ENCODE measurements around the gene TRMT2A.
"Not testable (repeated sequence)": the region's sequence is repeated elsewhere in the genome, so short reads cannot be mapped to it uniquely, and the experiment has no call there.

Gene TRMT2A

DNA sequence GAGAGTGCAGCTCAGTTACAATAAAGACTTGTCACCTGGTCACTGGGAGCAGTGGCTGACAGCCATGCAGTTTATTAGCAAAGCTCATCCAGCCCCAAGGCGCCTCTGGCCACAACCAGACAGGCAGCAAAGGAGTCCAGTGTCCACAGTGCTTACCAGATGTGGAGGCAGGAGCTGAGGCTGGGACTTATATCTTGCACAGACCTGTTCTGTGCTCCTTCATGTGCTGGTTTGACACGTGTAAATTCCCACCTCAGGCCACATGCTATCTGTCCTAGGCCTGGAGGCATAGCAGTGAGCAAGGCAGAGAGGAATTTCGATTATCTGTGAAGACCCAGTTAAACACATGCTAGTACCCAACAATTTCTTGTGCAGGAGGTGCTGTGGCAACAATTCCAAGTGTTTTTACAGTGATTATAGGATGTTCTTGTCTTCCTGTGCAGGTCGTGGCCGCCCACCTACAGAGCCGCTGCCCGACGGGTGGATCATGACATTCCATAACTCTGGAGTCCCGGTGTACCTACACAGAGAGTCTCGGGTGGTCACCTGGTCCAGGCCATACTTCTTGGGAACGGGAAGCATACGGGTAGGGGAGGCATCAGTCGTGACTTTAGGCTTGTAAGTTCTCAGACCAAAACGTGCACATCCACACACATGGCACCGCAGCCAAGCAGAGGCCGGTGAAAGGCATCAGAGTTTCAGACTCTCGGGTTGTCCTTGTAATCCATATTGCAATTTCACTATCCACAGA, 27.6 kb downstream of the TRMT2A start:
- no peak for DNase-seq (ENCODE audit: extremely low read depth in 1 of 2, low read depth in 1 of 2)

DNA sequence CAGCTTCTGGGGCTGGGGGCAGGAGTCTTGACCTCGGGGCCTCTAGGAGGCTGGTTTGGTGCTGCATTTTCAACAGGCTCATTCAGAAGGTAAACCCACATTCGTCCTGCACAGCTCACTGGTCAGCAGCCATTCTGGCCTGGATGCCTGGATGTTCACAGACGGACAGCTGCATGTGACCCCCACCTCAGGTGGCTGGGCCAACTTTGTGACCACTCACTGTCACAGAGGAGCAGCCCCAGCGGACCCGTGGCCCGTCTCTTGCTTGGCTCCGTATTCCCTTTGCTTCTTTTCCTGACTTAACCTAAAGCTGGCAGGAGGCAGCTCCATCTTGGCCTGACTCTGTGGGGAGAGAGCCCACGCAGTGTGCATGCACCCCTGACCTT, 28.8 kb downstream of the TRMT2A start:
- no peak for DNase-seq (ENCODE audit: extremely low read depth in 1 of 2, low read depth in 1 of 2)

DNA sequence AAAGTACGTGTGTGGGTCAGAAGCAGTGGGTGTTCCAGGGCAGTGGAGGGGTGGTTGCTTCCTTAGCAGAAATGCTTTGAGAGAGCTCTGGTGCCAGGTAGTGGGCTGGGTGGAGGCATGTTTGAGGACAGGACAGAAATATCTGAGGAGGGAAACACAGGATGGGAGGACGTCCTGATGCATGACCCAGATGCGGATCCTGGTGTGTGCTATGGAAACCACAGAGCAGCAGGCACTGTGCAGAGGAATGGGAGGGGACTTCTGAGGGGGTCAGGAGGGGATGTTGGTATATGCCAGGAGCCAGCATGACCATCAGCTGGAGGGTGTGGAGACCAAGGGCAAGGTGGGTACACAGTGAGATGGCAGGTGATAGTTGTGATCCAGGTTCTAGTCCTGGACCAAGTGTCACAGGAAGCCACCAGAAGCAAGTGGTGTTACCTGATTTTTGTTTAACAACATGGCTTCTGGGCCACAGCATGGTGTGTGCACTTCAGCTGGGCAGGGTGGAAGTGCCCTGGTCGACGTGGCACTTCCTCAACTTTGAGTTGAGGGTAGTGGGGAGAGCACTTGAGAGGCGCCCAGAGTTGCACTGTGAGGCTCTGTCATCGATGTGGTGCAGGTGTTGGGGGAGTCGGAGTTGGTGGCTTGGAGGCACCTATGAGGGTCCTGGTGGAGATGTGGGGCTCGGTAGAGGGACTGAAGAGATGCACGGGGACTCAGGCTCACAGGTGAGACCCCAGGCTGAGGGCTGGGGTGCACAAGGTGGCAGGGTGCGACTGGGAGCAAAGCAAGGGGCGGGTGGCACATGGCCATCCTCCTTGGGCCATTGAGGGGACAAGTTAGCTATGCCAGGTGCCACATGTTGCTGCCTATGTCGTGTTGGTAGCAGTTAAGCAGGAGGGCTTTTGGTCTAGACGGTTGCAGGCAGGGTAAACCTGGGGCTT, 29.4 kb downstream of the TRMT2A start:
- DNase-seq (ENCODE audit: extremely low read depth in 1 of 2, low read depth in 1 of 2) = no peak

DNA sequence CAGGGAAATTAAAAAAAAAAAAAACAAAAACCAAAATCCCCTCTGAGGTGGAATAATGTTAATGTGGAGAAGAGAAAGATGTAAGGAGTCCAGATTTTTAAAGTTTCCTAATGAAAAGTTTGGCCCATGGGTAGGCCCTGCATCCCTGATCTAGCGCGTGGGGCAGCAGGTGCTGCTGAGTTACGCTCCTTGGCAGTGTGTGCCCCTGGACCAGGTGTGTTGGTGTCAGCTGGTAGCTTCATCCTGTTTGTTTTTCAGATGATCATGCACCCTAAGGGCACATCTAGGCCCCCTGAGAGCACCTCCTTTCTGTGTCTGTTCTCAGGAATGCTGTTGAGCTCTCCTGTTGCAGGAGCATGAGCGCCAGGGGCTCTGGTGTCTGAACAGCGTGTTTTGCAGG, 30.3 kb downstream of the TRMT2A start:
- DNase-seq (ENCODE audit: extremely low read depth in 1 of 2, low read depth in 1 of 2) = no peak

DNA sequence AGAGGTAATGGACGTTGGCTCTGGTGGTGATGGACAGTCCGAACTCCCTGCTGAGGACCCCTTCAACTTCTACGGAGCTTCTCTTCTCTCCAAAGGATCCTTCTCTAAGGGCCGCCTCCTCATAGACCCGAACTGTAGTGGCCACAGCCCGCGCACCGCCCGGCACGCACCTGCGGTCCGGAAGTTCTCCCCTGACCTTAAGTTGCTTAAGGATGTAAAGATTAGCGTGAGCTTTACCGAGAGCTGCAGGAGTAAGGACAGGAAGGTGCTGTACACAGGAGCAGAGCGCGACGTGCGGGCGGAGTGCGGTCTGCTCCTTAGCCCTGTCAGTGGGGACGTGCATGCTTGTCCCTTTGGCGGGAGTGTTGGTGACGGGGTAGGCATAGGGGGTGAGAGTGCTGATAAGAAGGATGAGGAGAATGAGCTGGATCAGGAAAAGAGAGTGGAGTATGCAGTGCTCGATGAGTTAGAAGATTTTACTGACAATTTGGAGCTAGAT, 30.9 kb downstream of the TRMT2A start:
- DNase-seq (ENCODE audit: extremely low read depth in 1 of 2, low read depth in 1 of 2) = no peak

DNA sequence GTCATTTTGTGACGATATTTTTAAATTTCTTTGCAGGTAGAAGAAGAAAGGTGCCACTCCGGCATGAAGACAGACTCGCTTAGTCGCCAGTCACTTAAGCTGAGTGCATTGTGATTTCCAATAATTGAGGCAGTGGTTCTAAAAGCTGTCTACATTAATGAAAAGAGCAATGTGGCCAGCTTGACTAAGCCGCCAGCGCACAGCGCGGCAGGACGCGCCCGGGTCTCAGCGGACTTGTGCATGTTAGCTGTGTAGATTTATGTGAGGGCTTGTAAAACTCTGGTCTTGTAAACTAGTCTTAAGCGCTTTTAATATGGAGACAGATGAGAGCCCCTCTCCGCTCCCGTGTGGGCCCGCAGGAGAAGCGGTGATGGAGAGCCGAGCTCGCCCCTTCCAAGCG, 31.4 kb downstream of the TRMT2A start:
- no peak for DNase-seq (ENCODE audit: extremely low read depth in 1 of 2, low read depth in 1 of 2)

DNA sequence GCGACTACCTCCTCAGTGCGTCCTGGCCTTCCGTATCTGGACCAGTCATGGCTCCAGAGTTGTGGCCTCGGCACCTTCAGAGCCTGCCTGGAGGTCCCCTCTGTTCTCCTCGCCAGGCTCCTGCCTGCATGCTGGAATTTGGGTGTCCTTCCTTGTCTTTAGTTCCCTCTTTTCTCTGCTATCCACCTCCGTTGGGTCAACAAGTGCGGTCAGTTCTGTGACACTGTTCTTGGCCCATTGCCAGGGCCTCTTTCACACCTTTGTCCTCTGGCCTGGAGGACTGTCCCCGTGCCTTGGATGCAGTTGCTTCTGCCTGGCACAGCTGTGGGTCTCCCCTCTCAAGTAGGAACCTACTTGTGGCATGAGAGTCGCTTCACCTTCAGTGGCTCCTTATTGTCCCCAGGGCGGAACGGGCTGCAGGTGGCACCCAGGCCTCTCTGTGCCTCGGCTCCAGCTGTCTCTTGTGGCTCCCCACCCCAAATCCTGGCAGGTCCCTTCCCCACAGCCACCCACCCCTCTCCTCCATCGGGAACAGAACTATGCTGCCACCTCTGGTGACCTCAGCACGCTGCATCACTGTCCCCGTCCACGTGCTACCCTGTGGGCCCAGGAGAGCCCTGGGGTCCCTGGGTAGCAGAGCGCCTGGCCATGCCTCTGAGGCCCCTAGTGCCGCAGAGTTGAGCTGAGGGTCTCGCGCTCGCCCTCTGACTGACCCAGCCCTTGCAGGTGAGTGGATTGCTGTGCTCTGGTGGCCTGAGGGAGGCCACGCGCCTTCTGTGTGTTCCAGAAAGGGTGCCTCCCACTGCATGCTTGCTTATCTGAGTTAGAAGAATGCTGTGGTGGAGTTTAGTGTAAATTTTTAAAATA, 32.2 kb downstream of the TRMT2A start:
- no peak for DNase-seq (ENCODE audit: extremely low read depth in 1 of 2, low read depth in 1 of 2)

DNA sequence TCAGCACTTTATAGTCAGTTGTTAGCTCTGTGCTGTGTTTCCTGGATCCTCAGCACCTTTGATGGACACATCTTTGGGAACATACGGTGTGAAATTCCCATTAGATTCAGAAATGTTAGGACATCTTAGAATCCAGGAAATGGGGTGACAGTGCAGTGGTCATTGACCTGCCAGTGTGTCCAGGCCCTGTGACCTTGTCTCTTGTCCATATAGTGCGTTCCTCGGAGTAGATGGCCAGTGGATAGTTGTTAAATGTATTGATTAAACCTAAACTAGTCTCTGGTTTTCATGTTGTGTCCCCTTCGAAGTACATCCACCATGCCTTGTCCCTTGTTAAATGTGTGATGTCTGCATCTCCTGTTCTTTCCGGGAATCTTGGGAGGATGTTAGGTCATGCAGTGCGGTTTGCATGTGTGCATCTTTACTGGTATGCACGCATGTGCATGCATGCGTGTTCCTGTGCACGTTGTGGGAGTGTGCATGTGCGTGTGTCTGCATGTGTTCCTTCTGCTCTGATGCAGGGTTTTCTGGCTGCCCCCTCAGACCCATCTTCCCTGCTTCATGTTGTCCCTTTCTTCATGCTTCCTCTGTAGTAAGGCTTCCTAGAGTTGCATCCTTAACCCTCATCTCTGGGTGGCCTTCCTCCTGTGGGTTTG, 33.0 kb downstream of the TRMT2A start:
- no peak for DNase-seq (ENCODE audit: extremely low read depth in 1 of 2, low read depth in 1 of 2)

DNA sequence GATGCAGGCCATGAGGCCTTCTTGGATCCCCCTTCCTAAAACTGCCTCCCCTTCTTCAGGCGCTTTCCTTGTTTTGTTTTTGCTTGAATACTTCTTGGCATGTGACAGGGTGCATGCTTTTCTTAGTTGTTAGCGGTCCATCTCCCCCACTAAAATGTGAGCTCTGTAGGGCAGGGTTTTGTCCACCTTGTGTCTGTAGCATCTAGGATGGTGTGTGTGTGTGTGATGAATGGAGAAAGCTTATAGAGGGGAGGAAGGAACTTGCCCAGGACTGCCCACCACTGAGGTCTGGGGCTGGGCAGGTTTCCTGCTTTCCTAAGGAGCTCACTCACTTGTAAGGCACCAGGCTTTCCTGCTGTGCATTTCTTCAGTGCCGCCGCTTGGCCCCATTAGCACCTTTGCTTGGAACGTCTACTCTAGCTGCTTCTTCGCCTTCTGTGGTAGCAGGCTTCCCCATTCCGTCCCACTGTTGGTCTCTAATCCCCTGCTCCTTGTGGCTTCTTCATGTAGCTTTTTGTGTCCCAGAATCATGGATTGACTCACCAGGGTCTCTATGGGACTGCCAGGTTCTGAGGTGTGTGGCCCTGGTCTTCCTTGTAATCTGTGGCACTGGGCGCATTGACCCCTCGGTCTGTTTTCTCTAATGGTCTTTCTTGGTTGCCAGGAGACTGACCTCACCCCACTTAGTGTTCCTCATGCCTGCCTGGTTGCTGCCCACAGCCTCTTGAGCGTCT, 33.7 kb downstream of the TRMT2A start:
- no peak for DNase-seq (ENCODE audit: extremely low read depth in 1 of 2, low read depth in 1 of 2)

DNA sequence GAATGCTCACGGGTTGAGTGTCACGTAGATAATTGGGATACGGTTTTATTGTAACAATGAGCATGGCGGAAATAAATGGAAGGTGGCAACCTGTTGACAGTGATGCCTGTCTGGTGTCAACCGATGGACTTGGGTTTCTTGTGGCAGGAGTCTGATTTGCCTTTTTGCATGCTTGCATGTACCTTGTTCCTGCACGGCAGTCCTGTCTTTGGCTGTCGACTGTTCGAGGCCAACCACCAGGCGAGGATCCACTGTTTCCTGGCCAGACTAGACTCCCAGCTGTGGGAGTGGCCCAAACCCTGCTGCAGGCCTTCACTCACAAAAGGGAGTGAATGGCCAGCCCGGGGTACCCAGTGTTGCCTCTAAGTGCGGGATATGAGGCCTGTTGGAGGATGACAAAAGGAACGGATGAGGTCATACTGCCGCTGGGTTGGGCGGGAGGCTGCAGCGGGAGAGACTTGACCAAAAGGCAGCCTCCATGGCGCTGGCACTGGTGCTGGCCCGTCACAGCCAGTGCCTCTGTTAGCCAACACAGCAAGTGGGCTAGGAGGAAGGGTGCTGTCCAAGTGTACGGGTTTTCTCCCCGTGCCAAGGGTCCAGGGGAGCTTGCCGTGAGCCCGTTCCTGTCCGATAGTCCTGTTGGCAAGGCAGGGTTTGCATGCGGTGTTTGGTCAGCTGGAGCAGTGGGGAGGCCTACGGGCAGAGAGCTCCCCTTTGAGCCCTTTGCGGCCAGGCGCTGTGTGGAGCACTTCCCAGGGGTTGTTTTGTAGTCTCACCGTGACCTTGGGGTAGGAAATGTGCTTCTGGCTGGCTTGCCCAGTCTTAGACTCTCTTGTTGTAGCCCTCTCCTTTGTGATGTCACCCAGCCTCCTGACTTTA, 36.0 kb downstream of the TRMT2A start:
- DNase-seq (ENCODE audit: extremely low read depth in 1 of 2, low read depth in 1 of 2) = no peak

DNA sequence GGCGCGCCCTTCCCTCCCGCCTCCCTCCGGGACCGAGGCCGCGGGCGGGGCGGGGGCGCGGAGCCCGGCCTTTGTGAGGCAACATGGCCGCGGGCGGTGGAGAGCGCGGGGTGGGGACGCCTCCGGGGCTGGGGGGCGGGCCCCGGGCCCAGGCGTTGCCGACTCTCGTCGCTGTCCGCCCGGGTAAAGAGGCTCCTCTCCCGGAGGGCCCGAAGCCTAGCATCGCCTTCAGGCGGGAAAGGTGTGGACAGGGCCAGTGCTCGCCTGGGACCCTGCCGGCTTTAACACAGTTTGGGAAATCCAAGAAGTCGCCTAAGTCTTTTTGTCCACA, 36.6 kb downstream of the TRMT2A start:
- DNase-seq (ENCODE audit: extremely low read depth in 1 of 2, low read depth in 1 of 2) = peak in 1 of 2 donors; percentile 60

DNA sequence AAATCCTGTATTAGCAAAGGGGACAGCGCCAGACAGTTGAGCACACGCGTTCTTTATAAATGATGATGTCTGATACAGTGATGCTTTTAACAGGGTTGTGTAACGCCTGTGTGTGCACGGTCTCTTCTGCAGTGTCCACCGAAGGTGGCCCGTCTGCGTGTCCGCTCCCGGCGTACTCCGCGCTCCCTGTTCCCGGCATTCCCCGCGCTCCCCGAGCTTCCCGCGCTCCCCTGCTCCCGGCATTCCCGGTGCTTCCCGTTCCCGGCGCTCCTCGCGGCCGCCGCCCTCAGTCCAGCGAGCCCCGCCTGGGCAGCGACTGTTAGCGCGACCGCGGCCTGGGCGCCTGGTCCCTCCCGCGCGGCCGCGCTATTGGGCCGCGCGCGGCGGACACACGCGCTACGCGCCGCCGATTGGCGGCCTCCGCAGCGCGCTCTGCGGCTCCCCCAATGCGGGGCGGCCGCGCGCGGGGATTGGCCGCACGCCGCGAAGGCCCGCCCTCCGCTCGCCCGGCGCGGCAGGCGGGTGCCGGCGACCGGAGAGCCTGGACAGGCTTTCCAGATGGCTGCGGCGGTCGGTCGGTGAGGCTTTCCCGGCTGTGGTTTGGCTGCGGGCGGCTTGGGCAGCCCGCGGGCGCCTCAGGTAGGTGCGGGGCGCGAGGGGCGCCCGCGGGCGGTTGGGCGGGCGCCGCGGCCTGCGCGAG, 37.1 kb downstream of the TRMT2A start, which contains the start of gene DGCR8:
TSS of gene DGCR8 (plus strand) at position 497 of the 700 bp plus-strand sequence. CDS start 5,723 bp downstream, outside the sequence.
- peak in 1 of 2 donors; percentile 54 for DNase-seq (ENCODE audit: extremely low read depth in 1 of 2, low read depth in 1 of 2)

DNA sequence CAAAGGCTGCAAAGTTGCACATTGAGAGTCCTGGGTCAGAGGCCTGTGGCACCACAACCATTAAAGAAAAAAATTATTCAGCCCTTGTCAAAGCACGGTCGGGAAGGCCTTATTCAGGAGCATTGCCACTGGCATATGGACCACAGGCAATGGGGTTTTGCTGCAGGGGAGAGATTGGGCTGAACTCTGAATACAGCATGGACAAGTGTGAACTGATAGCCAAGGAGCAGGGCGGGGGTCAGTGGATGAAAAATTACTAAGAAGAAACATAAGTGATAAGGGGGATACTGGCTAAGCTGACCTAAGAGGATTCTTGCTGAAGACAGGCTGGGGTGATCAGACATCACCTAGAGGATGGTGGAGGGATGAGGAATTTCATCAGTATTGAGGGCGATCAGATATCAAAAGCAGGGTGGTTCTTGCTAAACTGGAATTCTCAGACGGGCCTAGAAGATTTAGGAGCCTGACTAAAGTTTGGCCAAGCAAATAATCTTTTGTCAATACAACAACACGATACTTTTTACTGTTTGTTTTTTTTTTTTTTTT, 40.3 kb downstream of the TRMT2A start:
- DNase-seq (ENCODE audit: extremely low read depth in 1 of 2, low read depth in 1 of 2) = no peak

DNA sequence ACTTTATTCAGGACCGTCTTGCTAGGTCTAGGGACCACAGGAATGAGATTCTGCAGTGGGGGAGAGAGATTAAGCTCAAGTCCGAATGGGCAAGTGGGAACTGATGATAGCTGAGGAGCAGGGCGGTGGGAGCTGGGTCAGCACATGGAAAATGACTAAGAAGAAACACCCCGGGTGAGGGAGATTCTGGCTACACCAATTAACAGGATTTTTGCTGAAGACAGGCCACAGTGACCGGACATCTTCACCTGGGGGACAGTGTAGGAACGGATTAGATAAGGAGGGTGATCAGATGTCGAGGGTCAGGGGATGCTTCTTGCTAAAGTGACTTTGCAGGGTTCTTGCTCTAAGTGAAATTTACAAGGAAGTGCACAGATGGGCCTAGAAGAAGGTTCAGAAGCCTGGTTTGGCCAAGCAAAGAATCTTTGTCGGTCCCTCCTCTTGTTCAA, 45.5 kb downstream of the TRMT2A start:
- no peak for DNase-seq (ENCODE audit: extremely low read depth in 1 of 2, low read depth in 1 of 2)

DNA sequence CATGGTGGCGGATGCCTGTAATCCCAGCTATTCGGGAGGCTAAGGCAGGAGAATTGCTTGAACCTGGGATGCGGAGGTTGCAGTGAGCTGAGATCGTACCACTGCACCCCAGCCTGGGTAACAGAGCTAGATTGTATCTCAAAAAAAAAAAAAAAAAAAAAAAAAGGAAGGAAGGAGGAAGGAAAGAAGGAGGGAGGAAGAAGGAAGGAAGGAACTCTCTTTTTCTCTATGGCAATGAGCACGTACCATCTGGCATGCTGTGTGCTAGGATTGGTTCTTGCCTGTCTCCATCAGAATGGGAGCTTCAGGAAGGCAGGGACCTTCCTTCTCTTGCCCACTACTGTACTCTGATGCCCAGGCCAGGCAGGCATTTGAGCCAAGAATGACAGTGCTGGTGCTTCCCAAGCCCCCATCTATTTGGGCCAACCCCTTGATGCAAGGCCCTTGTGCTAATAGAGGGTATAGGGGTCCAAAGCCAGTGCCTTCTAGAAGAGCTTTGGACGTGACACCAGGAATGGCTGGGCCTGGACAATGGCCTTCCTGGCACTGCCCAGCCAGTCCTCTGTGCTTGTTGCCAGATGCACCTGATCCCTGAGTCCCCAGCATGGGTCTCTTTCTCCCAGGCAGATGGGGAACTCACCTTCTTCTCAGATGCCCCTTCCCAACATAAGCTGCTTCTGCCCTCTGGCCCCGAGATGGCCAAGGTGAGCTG, 47.5 kb downstream of the TRMT2A start:
- DNase-seq (ENCODE audit: extremely low read depth in 1 of 2, low read depth in 1 of 2) = no peak

DNA sequence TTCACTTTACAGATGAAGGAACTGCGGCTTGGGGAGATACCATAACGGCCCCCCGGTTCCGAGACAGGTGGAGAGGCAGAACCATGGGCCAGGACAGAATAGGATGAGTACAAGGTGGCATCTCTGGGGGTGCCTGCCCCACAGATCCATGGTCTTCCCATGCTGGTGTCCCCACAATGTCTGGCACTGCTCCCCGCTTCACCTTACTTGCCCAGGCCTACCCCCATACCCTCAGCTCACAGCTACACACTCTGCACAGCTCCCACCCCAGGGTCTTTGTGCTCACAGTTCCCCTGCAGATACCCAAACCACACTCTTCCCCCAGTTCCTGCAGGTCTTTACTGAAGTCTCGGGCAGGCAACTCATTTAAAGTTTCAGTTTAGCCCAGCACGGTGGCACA, 48.4 kb downstream of the TRMT2A start:
- no peak for DNase-seq (ENCODE audit: extremely low read depth in 1 of 2, low read depth in 1 of 2)

DNA sequence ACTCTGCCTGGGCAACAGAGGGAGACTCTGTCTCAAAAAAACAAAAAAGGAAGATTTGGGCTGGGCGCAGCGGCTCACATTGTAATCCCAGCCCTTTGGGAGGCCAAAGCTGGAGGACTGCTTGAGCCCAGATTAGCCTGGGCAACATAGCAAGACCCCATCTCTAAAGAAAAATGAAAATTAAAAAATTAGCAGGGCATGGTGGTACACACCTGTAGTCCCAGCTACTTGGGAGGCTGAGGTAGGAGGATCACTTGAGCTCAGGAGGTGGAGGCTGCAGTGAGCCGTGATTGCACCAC, 49.7 kb downstream of the TRMT2A start:
- not testable (repeated sequence) for DNase-seq (ENCODE audit: extremely low read depth in 1 of 2, low read depth in 1 of 2)

All from activated CD8-positive, alpha-beta memory T cell treated with anti-CD3 and anti-CD28 coated beads for 1 hour (primary cell).